ENCODE results near the gene SLC13A4.
"Not testable (repeated sequence)": the region's sequence is repeated elsewhere in the genome, so short reads cannot be mapped to it uniquely, and the experiment has no call there.

Gene SLC13A4

GRCh38 chr7:135747366-135747765, 19.4 kb upstream of the SLC13A4 start:
- DNase-seq = no peak

- DNase-seq = no peak
Measured at GRCh38 chr7:135745703-135746312, 17.8 kb upstream of the SLC13A4 start.

GRCh38 chr7:135744938-135745702, 17.1 kb upstream of the SLC13A4 start:
- no peak for DNase-seq

- DNase-seq = no peak
Measured at GRCh38 chr7:135743907-135744731, 16.1 kb upstream of the SLC13A4 start.

GRCh38 chr7:135742371-135742770, 14.4 kb upstream of the SLC13A4 start:
- DNase-seq = no peak

- DNase-seq = no peak
Measured at GRCh38 chr7:135741905-135742304, 13.9 kb upstream of the SLC13A4 start.

- no peak for DNase-seq
Measured at GRCh38 chr7:135740889-135741288, 12.9 kb upstream of the SLC13A4 start.

- DNase-seq = not testable (repeated sequence)
Measured at GRCh38 chr7:135737306-135737647, 9.3 kb upstream of the SLC13A4 start.

- DNase-seq = no peak
Measured at GRCh38 chr7:135736586-135737305, 8.8 kb upstream of the SLC13A4 start.

- DNase-seq = no peak
Measured at GRCh38 chr7:135734343-135734689, 6.3 kb upstream of the SLC13A4 start.

GRCh38 chr7:135733603-135734342, 5.8 kb upstream of the SLC13A4 start:
- DNase-seq = no peak

- no peak for DNase-seq
Measured at GRCh38 chr7:135731131-135731530, 3.1 kb upstream of the SLC13A4 start.

GRCh38 chr7:135729230-135729629, 1.2 kb upstream of the SLC13A4 start:
- no peak for DNase-seq

- no peak for DNase-seq
Measured at GRCh38 chr7:135726911-135727673, 894 bp downstream of the SLC13A4 start.

GRCh38 chr7:135726276-135726788, 1.7 kb downstream of the SLC13A4 start:
- no peak for DNase-seq

GRCh38 chr7:135723411-135723810, 4.6 kb downstream of the SLC13A4 start:
- DNase-seq = no peak

- DNase-seq = no peak
Measured at GRCh38 chr7:135721198-135721820, 6.7 kb downstream of the SLC13A4 start.

GRCh38 chr7:135719688-135720087, 8.3 kb downstream of the SLC13A4 start:
- DNase-seq = no peak

GRCh38 chr7:135718794-135719437, 9.1 kb downstream of the SLC13A4 start:
- no peak for DNase-seq

- DNase-seq = no peak
Measured at GRCh38 chr7:135718219-135718618, 9.8 kb downstream of the SLC13A4 start.

Measured in inflammatory macrophage (primary cell).